HG03354 (cell line): ENCODE results near the gene KIAA0825.

Experiments
- ATAC-seq: cut with Tn5 transposase; IDR thresholded peaks from one replicate; pipeline ENCODE4 v1.9.1; 2021; ENCODE audit warnings: mild to moderate bottlenecking; ENCODE audit not compliant: unreplicated experiment, poor library complexity, severe bottlenecking

Gene KIAA0825

GRCh38 chr5:94268226-94268625, 350.2 kb downstream of the KIAA0825 start:
- ATAC-seq = no peak

GRCh38 chr5:94267350-94267899, 351.0 kb downstream of the KIAA0825 start:
- ATAC-seq = no peak

DNA sequence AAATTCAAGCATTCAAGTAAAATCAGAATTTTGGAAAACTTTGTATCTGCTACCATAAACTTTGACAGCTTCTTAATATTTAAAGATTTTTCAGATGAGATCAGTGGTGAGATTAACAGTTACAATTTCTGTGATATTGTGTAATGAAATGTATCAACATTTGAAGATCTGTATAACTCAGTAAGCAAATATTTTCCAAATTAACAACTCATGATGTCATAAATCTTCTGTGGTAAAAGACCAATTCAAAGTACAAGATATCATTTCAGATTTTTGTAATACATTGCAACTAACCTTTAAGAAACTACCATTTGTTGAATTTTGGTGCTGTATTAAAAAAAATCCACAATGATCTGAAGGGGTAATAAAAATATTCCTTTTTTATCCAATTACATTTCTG, 352.2 kb downstream of the KIAA0825 start:
- no peak for ATAC-seq

DNA sequence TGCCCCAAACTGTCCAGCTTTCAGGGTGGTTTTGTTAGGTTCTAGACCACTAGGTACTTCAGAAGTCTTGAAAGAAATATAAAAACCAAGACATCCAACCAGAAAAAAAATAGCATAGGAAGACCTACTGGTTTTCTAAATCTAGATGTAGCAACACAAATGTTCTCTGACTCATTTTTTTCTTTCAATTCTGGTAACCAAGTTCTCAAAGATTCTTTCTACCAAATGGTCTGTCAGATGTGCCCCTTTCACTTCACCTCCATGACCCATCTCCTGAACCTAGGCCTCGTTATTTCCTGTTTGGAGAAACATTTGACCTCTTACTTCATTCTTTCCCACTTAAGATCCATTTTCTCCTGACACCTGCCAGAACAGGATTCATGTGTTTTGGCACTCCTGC, 355.3 kb downstream of the KIAA0825 start:
- ATAC-seq = no peak

GRCh38 chr5:94260096-94260495, 358.3 kb downstream of the KIAA0825 start:
- no peak for ATAC-seq

- no peak for ATAC-seq
Measured at GRCh38 chr5:94254214-94254613, 364.2 kb downstream of the KIAA0825 start.

- ATAC-seq = no peak
Measured at GRCh38 chr5:94250985-94251384, 367.4 kb downstream of the KIAA0825 start.

DNA sequence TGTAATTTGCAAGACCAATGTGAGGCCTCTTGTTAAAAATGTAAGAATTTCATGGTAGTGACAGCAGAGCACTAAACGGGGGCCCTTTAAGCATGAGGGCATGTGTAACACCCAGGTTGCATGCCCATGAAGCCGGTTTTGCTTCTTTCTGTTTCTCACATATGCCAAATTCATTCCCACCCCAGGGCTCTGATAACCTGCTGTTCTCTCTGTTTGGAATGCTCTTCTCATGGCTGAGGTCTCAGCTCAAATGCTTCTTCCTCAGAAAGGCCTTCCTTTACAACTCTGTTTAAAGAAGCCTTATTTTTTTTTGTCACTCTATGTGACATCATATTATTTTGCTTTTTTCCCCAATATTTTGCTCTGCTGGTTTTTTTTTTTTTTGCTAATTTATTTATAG, 369.0 kb downstream of the KIAA0825 start:
- ATAC-seq = no peak

DNA sequence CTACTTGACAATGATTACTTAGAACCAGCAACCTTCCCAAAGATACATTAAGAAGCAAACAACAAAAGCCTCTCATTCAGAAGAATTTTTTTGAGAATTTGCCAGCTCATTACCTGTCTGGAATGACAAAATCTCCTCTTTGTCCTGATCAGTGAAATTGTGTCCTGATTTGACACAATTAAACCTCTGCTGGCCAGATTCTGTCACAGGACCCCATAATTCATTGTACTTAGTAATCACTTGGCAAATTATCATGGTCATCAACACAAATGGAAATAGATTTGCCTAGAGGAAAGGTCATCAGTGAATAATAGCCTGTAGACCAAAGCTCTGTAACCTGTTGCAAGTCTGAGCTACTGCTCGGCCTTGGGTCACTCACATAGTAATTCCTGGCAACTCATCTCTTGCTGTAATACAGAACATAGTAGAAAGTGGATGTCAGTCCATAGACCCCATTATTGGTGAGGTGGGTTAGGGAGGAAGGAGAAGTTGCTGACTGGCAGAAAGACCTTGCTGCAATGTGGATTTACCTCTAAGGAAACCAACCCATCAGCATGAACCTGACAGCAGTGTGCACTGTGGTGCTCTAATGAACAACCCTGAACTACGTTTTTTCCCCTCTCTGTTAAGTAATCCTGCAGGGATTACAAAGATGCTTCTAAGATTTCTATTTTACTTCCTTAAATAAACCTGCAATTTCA, 370.1 kb downstream of the KIAA0825 start:
- no peak for ATAC-seq

- no peak for ATAC-seq
Measured at GRCh38 chr5:94245608-94246007, 372.8 kb downstream of the KIAA0825 start.

DNA sequence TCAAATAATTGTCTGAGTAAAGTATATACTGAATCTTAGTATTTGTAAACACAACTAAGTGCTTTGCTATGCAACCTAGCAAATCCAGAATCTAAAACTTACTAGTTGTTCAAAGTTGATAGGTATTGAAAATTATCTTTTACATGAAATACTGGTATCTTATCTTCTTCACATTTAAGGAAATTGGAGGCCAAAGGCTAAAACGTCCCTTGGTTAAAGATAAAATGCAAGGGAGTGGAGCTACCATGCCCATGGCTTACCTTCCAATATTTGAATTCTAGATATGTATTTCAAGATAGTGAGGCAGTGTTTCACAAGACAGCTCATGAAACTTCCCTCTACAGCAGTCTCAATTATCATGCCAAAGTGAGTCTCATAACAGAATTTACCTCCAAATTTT, 373.5 kb downstream of the KIAA0825 start:
- no peak for ATAC-seq

GRCh38 chr5:94243612-94244011, 374.8 kb downstream of the KIAA0825 start:
- ATAC-seq = no peak

- no peak for ATAC-seq
Measured at GRCh38 chr5:94240993-94241651, 377.3 kb downstream of the KIAA0825 start.

DNA sequence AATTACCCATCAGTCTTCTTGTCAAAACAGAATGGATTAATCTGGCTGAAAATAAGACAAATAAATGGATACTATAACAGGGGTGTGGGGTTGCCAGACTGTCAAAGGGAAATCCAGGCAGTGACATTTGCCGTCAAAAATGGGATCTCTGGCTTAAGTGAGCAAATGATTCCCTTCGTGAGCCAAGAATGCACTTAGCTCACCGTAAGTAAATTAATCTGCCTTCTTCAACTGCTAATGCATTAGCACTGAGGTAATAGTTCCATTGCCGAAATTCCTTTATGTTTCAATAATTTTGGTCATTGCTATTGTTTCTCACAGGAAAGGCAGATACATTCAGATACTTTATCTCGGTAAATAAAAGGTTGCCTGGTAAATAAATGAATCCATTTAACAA, 377.8 kb downstream of the KIAA0825 start:
- no peak for ATAC-seq

DNA sequence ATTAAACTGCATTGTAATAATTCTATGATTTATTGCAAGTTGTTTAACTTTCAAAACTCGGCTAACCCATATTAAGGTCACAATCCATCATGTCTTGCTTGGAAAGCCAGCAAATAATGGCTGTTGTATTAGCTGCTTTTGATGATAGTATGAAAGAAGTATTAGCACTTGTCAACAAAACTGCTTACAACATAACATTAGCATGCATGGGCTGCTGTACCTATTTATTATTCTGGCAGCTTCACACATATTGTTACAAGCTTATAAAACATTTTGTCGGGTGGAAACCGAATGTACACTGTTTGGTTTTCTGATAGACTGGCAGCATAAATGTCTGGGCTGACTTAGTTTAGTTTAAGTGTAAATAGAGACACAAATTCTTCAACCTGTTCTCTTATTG, 378.3 kb downstream of the KIAA0825 start:
- ATAC-seq = no peak

DNA sequence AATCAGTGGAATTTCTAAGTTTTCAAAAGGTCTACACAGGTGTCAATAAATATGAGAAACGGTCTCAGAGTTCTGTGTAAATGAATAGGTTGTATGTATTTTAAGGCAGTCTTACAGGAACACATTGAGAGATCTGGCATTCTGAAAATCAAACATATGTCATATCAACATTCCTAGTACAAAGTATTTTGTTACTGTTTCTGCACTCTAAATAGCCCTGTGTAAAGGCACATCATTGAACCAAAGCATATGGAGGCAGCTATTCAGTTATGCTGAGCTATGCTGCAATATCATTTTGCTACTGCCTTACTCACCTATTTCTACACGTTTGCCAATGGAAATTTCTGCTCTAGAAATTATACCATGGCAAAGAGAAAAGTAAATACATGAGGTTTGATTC, 379.1 kb downstream of the KIAA0825 start:
- no peak for ATAC-seq

DNA sequence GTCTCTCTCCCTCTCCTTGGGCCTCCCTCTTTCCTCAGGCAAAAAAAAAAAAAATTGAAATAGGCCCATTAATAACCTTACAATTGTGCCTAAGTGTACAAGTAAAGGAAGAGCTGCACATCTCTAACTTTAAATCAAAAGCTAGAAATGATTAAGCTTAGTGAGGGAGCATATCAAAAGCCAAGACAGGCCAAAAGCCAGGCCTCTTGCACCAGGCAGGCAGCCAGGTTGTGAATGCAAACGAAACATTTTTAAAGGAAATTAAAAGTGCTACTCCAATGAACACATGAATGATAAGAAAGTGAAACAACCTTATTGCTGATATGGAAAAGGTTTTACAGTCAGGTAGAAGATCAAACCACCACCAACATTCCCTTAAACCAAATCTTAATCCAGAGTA, 383.4 kb downstream of the KIAA0825 start:
- ATAC-seq = no peak

DNA sequence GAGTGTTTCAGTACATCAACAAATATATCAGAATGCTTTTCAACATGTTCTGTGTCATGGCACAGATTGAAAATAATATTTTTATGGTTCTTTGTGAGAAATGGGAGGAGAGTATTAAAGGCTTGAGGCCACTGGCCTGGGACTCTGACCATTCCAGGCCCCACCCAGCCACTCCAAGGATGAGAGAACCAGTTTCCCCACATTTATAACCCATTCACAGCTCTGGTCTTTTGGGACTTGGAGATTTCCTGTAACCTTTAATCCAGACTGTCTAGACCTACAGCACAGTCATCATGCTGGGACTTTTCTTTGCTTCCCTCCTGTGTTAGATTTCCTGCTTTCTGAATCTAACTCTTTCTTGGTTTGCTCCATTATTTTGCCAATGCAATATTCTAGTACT, 389.6 kb downstream of the KIAA0825 start:
- no peak for ATAC-seq

- ATAC-seq = no peak
Measured at GRCh38 chr5:94223235-94223634, 395.2 kb downstream of the KIAA0825 start.

DNA sequence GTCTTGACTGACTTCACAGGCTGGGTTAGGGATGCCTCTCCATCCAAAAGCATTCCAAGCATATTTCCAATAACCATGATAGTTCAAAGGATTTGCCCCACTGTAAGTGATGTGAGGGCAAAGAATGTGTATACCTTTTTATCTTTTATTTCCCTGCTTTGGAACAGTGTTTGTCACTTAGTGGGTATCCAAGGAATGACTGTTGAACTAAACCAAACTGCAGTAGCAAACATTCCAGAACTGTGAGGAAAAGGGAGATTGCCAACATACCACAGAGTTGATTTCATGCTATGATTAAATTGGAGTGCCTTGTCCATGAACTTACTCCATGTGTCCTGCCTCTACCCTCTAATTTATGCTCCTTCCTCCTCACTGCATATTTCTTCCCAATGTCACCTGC, 400.0 kb downstream of the KIAA0825 start:
- ATAC-seq = no peak

GRCh38 chr5:94217745-94218144, 400.7 kb downstream of the KIAA0825 start:
- no peak for ATAC-seq
